ENCODE measurements around the gene ADGRA1. TPM values are rescaled to one million over a fixed set of nuclear protein-coding genes. Genes with fewer than 3 reads are reported as not detected.

Gene ADGRA1
- total and polyA plus RNA-seq, 2 donors (not counting 1 experiment from before 2014, with no cell fraction given): not detected

DNA sequence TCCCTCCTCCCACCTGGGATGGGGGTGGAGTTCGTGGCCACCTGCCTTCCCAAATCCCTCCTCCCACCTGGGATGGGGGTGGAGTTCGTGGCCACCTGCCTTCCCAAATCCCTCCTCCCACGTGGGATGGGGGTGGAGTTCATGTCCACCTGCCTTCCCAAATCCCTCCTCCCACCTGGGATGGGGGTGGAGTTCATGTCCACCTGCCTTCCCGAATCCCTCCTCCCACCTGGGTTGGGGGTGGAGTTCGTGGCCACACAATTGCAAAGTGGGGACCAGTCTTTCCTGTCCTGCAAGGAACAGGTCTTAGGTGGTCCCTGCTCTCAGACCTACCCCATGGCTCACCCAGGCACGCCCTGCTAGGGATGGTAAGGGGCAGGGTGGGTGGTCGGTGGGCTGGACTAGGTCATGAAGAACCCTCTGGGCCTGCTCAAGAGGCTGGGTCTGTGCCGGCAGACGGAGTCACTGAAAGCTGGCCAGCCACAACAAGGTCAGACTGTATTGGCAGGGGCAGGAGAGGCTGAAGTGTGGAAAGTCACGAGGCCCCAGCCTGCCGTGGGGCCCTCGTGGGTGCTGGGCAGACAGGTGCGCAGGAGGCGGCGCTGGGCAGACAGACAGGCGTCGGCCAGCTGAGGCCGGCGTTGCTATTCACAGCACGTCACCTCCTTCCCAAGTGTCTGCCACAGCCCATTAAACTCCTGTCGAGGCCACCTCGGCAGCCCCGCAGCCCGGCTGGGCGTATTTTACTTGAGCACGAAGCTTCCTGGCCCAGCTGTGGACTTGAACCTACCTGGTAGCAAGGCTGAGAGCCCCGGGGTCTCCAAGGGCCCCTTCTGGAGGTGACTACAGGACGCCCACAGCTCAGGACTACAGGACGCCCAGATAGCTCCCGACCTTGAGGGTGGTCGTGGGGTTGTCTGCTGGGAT, 76.4 kb downstream of the ADGRA1 start:
- H3K4me3 ChIP-seq (replicated peaks in 1 of 4; ENCODE audit: control extremely low read depth in 1 of 4, insufficient read depth in 1 of 4, low read depth in 3 of 4, low read length in 4 of 4): no peak overlapping the region
- H3K4me1 ChIP-seq (ENCODE audit: control insufficient read depth, extremely low read depth, insufficient read depth, low read length): no peaks in the 10 kb centered on the region
- DNase-seq (ENCODE audit: low read depth in 2 of 2): no peak
- no peak overlapping the region for H3K4me2 ChIP-seq (ENCODE audit: extremely low read depth, insufficient read depth, low read length)
- no peaks in the 10 kb centered on the region for H3K79me2 ChIP-seq (ENCODE audit: control insufficient read depth, insufficient read depth, low read length)
- H3K9ac ChIP-seq (ENCODE audit: insufficient read depth, low read length): no peak overlapping the region
- TF ChIP-seq EZH2 (IDR thresholded peaks at IDR 0.05; ENCODE audit: low read length, missing control alignments): no peak
- no peaks in the 10 kb centered on the region for H4K20me1 ChIP-seq (ENCODE audit: control insufficient read depth, extremely low read depth, insufficient read depth, low read length)
- no peak overlapping the region for H2AFZ ChIP-seq (ENCODE audit: low read length)
- no peaks in the 10 kb centered on the region for H3K9me3 ChIP-seq (ENCODE audit: control insufficient read depth, insufficient read depth, low read depth, low read length)
- no peaks in the 10 kb centered on the region for H3K36me3 ChIP-seq (ENCODE audit: control insufficient read depth, insufficient read depth, low read length)
- no peak overlapping the region for H3K27ac ChIP-seq (ENCODE audit: insufficient read depth, low read length)
- H3K27me3 ChIP-seq (ENCODE audit: control insufficient read depth, insufficient read depth, low read length): peaks cover 11% of the 10 kb centered on the region

DNA sequence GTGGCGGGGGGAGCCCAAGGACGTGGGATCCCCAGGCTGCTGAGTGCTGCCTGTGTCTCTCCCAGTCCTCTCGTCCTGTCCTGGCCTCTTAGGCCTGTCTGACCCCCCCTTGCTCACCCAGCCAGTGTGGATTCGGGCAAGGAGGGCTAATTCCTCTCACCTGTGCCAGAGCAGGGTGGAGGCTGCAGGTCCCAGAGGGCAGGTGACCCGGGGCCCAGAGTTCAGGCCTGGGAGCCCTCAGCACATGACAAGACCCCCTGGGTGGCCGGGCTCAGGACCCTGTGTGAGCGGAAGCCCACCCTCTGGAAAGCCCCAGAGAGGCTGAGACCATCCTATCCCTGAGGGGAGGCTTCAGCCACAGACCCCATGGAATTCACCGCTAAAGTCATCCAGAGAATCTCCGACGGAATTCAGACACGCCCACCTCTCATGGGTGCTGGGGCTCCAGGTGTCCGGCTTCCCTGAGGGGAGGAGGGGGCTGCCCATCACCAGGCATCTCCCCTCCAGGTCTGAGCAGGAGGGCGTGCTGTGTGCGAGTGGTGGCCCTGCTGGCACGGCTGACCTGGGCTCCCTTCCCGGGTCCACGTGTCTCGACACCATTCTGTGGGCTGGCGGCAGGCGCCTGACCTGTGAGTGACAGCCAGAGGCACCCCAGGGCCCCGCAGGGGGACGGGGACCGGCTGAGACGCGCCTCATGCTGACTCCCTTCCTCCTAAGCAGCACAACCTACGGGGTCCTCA, 77.3 kb downstream of the ADGRA1 start:
- Histone ChIP-seq H3K4me1 (ENCODE audit: control insufficient read depth, extremely low read depth, insufficient read depth, low read length) (no peaks in the 10 kb centered on the region), H3K27me3 (ENCODE audit: control insufficient read depth, insufficient read depth, low read length) (peaks cover 8% of the 10 kb centered on the region), H3K9me3 (ENCODE audit: control insufficient read depth, insufficient read depth, low read depth, low read length) (no peaks in the 10 kb centered on the region), H3K79me2 (ENCODE audit: control insufficient read depth, insufficient read depth, low read length) (no peaks in the 10 kb centered on the region), H3K36me3 (ENCODE audit: control insufficient read depth, insufficient read depth, low read length) (no peaks in the 10 kb centered on the region), H3K4me2 (ENCODE audit: extremely low read depth, insufficient read depth, low read length) (no peak overlapping the region), H3K9ac (ENCODE audit: insufficient read depth, low read length) (no peak overlapping the region), H4K20me1 (ENCODE audit: control insufficient read depth, extremely low read depth, insufficient read depth, low read length) (no peaks in the 10 kb centered on the region), H2AFZ (ENCODE audit: low read length) (no peak overlapping the region), H3K4me3 (replicated peaks in 1 of 4; ENCODE audit: control extremely low read depth in 1 of 4, insufficient read depth in 1 of 4, low read depth in 3 of 4, low read length in 4 of 4) (no peak overlapping the region), H3K27ac (ENCODE audit: insufficient read depth, low read length) (no peak overlapping the region)
- TF ChIP-seq EZH2 (IDR thresholded peaks at IDR 0.05; ENCODE audit: low read length, missing control alignments): no peak
- no peak for DNase-seq (ENCODE audit: low read depth in 2 of 2)

DNA sequence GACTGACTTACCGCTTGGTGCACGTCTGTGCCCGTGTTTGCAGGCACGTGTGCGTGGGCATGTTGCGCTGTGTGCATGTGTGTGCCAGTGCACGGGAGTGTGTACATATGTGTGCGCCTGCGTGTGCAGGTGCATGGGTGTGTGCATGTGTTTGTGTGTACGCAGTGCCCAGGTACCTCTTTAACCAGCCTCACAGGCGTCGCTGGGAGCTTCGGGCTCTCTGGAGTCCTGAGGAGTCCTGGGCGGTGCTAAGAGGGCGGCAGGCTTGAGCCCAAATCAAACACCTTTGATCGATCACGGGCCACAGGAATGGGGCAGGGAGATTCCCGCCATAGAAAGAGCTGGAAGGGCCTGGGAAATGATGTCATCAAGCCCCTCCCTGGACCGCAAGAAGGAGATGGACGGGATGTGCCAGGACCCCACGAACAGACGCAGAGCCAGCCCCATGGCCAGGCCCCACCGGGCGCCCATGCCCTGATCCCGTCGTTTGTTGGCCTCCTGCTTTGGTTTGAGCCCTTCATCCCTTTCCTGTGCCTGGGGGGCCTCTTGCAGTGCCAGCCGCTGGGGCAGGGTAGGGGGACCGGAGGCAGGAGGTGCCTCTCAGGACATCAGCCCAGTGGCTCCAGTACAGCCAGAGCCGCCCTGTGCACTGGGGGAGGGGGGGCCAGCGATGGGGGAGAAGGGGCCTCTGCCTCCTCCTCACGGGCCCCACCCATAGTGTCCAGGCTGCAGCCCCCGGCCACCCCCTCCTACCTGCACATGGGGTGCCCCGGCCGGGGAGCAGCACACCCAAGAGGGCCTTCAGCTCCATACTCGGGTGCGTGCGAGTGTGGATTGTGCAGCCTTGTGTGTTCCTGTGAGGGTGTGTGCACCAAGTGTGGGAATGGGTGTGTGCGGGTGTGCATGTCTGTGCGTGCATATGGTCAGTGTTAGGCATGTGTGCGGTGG, 78.1 kb downstream of the ADGRA1 start:
- H2AFZ ChIP-seq (ENCODE audit: low read length): no peak overlapping the region
- no peak overlapping the region for H3K4me2 ChIP-seq (ENCODE audit: extremely low read depth, insufficient read depth, low read length)
- H3K27ac ChIP-seq (ENCODE audit: insufficient read depth, low read length): no peak overlapping the region
- no peak for DNase-seq (ENCODE audit: low read depth in 2 of 2)
- H3K9me3 ChIP-seq (ENCODE audit: control insufficient read depth, insufficient read depth, low read depth, low read length): no peaks in the 10 kb centered on the region
- H3K4me1 ChIP-seq (ENCODE audit: control insufficient read depth, extremely low read depth, insufficient read depth, low read length): no peaks in the 10 kb centered on the region
- no peaks in the 10 kb centered on the region for H4K20me1 ChIP-seq (ENCODE audit: control insufficient read depth, extremely low read depth, insufficient read depth, low read length)
- H3K27me3 ChIP-seq (ENCODE audit: control insufficient read depth, insufficient read depth, low read length): peaks cover 7% of the 10 kb centered on the region
- no peak overlapping the region for H3K9ac ChIP-seq (ENCODE audit: insufficient read depth, low read length)
- no peaks in the 10 kb centered on the region for H3K36me3 ChIP-seq (ENCODE audit: control insufficient read depth, insufficient read depth, low read length)
- TF ChIP-seq EZH2 (IDR thresholded peaks at IDR 0.05; ENCODE audit: low read length, missing control alignments): no peak
- TF ChIP-seq, protein P1, sequence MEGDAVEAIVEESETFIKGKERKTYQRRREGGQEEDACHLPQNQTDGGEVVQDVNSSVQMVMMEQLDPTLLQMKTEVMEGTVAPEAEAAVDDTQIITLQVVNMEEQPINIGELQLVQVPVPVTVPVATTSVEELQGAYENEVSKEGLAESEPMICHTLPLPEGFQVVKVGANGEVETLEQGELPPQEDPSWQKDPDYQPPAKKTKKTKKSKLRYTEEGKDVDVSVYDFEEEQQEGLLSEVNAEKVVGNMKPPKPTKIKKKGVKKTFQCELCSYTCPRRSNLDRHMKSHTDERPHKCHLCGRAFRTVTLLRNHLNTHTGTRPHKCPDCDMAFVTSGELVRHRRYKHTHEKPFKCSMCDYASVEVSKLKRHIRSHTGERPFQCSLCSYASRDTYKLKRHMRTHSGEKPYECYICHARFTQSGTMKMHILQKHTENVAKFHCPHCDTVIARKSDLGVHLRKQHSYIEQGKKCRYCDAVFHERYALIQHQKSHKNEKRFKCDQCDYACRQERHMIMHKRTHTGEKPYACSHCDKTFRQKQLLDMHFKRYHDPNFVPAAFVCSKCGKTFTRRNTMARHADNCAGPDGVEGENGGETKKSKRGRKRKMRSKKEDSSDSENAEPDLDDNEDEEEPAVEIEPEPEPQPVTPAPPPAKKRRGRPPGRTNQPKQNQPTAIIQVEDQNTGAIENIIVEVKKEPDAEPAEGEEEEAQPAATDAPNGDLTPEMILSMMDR (conservative IDR thresholded peaks at IDR 0.05 in 1 of 2, IDR thresholded peaks at IDR 0.05 in 1 of 2; ENCODE audit: low read depth in 1 of 2, low read length in 2 of 2): no peak
- H3K79me2 ChIP-seq (ENCODE audit: control insufficient read depth, insufficient read depth, low read length): no peaks in the 10 kb centered on the region
- H3K4me3 ChIP-seq (replicated peaks in 1 of 4; ENCODE audit: control extremely low read depth in 1 of 4, insufficient read depth in 1 of 4, low read depth in 3 of 4, low read length in 4 of 4): no peak overlapping the region
